ENCODE measurements around the gene PRMT9.

PRMT9 gene

DNA sequence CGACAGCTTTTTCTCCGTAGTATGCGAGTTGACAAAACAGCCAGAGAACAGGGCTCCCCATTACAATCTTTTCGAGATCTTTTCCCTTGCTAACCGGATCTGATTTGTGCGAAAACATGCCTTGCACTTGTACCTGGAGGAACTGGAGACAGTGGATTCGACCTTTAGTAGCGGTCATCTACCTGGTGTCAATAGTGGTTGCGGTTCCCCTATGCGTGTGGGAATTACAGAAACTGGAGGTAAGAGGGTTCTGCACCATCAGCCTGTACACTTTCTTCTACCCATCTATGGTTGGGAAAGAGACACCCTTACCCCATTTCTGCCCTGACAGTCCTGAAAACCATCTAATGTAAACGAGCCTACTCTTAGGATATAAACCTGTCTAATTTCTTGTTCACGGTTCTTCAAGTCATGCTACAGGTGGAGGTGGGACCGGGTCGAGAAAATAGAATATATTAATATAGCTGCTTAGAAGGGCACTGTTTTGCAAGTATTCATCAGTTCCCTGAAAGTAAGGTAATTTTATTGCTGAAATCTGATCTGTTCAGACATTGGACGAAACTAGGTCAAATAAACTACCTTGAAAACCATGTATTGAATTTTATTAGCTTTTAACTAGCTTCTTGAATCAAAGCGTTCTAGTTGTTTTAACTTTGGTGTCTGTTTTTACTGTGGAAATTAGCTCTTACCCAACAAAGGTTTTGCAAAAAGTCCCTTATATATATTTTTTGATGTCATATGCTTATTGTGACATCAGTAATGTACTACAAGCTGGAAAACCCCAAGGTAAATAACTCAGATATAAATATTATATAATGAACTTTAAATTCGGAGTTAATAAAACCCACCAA lies 65.9 kb downstream of the PRMT9 start:
- no peak for DNase-seq (ENCODE audit: low spot score)

- DNase-seq (ENCODE audit: low spot score) = peak; percentile 97
These were observed 66.7 kb downstream of the PRMT9 start, which contains the start of gene TMEM184C for GRCh38 chr4:147617173-147617840. TSS of gene TMEM184C (plus strand) at chr4:147617397. CDS start at chr4:147617957, 560 bp downstream.

- no peak for DNase-seq (ENCODE audit: low spot score)
These were observed 67.2 kb downstream of the PRMT9 start for GRCh38 chr4:147616849-147617172.

DNA sequence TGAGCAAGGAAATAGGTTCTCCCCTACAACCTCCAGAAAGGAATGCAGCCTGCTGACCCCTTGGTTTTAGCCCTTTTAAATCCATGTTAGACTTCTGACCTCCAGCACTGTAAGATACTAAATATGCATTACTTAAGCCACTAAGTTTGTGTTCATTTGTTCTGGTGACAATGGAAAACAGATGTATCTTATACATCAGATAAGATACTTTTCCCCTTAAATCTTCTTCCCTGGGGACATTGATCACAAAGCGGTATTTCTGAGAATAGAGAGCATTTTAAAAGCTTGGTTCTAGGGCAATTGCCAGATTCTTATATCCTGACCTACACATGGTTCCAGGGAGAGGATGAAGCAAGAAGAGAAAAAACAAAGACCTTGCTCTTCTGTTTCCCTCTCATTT lies 73.3 kb downstream of the PRMT9 start:
- DNase-seq (ENCODE audit: low spot score) = no peak

DNA sequence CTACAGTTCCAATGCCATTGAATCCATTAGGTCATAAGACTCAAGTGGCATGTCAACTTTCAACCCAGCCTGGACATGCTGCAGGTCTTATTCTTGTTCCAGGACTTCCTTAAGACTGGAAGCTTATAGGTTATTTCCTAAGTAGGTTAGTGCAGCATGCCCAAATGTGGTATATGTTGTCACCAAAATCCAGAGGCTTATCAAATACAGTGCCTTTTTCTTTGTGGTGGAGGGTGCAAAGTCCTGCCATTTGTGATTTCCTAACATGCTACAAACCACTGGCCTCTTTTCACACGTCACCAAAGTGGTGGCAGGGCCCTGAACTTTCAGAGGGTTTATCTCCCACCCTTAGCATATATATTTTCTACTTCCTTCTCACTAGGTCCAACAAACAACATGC lies 76.5 kb downstream of the PRMT9 start:
- no peak for DNase-seq (ENCODE audit: low spot score)

DNA sequence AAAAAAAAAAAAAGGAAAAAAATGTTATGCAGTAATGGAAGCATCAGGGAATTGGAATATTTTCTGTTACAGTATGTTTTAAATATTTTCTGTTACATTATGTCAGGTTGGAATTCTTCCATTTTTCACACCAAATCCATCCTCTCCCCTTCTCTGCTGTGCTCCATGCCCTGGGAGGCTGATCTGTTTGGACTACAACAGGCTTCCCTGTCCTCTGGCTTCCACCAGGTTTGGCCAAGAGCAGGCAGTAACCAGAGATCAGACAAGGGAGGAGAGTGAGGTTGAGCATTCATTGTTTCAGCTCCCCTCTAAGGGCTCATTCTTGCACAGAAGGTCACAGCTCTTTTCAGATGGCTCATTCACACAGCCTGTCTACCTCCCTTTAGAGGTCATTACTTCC lies 78.5 kb downstream of the PRMT9 start:
- no peak for DNase-seq (ENCODE audit: low spot score)

DNA sequence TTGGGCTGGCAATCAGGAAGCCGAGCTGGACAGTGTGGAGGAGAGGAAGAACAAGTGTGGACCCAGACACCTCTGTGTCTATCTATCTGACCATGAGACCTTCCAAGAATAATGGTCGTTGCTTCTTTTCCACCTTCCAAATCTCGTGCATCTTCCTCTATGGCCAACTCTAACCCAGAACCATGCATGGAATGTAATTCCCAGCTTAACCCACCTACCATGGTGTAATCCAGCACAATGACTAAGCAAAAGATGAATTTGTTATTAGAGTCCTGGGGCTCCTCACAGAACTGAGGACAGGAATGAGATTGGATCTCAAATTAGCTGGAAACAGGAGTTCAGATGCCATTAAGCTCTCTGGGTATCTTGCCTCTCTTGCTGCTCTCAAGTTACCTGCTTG lies 84.2 kb downstream of the PRMT9 start:
- peak; percentile 67 for DNase-seq (ENCODE audit: low spot score)

GRCh38 chr4:147599206-147599605 lies 84.8 kb downstream of the PRMT9 start:
- DNase-seq (ENCODE audit: low spot score) = no peak

DNA sequence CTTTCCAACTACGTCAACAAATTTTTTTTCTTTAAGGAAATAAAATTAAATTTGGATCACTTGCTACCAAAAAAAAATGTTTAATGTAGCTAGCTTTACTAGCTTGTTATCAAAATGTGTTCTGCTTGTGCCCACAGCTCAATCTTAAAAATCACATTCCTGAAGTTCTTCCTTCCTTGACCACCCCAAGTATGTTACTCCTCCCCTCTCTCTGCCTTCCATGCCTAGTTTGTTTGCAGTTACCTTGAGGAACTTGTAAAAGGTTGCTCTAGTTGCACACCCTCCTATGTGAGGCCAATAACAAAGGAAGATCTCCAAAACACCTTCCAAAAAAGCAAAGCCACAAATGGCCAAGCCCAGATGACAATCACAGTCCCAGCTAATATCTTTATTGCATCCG lies 86.4 kb downstream of the PRMT9 start:
- no peak for DNase-seq (ENCODE audit: low spot score)

DNA sequence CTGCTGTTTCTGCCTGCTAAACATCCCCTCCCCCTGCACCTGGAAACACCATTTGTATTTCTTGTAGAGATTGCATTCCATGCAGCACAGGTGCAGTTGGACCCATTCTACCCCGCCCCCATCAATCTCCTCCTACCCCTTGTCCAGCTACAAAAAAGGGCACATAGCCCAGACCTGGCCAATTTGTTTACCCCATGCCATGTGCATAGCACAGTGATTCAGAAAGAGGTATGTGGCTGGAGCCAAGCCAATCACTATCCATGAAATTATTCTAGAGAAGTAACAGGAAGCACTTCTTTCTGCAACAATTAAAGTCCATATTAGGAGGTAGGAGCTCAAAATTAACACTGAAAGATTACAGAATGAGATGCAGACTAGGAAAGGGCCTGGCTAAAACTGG lies 87.0 kb downstream of the PRMT9 start:
- DNase-seq (ENCODE audit: low spot score) = peak; percentile 71

DNA sequence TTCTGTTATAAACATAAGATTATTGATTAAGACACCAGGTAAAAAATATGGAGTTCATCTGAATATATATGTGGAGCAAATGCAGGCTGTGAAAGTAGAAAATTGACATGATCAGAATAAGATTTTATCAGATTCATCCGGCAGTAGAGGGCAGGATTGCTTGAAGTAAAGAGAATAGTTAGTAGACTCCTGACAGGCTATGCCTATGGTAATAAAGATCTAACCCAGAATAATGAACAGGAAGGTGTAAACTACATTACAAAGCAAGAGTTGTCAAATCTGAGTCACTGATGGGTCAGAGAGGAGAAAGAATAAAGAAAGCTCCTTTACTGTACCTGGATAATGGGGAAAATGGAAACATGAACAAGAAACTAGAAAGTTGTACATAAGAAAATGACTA lies 87.6 kb downstream of the PRMT9 start:
- DNase-seq (ENCODE audit: low spot score) = no peak

- DNase-seq (ENCODE audit: low spot score) = no peak
These were observed 89.4 kb downstream of the PRMT9 start for GRCh38 chr4:147594578-147594977.

DNA sequence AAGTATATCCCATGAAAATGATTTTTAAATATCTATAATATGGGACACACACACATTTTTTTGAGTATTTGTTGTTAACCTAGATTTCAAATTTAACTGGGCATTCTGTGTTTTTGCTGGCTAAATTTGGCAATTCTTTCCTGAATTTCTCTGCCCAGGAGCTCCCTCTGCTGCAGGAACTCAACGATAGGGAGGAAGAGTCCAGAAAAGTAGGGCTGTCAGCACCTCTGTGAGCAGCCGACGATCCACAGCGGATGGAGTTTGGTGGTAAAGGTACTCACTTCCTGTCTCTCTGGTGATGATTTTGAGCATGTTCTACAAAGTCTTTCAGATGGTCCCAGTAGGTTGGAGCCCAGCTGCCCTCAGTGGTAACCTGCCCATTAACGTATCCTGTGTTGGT lies 89.9 kb downstream of the PRMT9 start:
- no peak for DNase-seq (ENCODE audit: low spot score)

DNA sequence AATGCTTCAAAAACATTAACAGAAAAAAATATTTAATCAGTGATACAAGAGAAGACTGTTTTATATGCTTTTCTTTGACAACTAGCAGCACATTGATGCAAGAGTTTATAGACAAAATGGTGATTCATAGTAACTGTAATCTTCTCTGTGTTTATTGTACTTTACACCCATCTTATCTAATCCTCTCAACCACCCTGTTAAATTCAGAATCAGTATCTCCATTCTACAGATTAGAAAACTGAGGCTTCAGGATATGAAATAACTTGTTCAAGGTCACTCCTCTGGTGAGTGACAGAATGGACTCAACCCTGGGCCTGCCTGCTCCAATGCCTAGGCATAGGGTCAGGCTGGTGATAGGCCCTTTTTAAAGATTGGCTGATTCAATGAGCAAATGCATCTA lies 92.9 kb downstream of the PRMT9 start:
- no peak for DNase-seq (ENCODE audit: low spot score)

DNA sequence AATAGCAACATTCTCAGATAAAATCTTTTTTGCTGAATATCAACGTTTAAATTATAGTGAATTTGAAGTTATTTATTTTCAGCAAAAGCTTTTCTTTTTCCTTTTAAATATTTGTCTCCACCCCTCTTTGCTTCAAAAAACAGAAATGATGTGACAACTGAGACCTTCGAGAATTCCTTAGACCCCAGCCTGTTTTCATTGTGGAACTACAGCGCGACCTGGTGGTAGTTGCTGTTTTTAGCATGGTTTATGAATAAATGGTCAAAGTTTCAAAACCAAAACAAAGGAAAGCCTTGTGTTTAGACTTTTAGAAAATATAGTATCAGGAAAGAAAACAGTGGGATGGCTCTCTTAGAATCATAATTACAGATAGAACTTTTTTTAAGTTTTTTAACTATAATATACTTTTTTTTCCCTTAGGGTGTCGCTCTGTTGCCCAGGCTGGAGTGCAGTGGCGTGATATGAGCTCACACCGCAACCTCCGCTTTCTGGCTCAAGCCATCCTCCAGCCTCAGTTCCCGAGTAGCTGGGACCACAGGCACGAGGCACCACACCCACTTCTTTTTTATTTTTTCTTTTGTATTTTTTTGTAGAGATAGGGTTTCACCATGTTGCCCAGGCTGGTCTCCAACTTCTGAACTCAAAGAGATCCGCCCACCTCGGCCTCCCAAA lies 93.6 kb downstream of the PRMT9 start:
- peak; percentile 69 for DNase-seq (ENCODE audit: low spot score)

- no peak for DNase-seq (ENCODE audit: low spot score)
These were observed 94.4 kb downstream of the PRMT9 start for GRCh38 chr4:147589586-147589985.

All from GM03348 (cell line).